HEK293 (cell line): ENCODE measurements around the gene KNOP1.

Source experiments
- GFI1B ChIP-seq: fragments of 450-650 bp; formaldehyde crosslinking; IDR thresholded peaks from 2 replicates; pipeline ENCODE4 v1.5.1; 2016; ENCODE audit warnings: missing biosample characterization, missing genetic modification characterization
- PBX3 ChIP-seq: sonication (generic); formaldehyde crosslinking; IDR thresholded peaks from 2 replicates; pipeline ENCODE4 v1.8.1; 2022; ENCODE audit warnings: mild to moderate bottlenecking, moderate library complexity, missing genetic modification reagents
- PRDM1 ChIP-seq: fragments of 450-650 bp; formaldehyde crosslinking; IDR thresholded peaks from 2 replicates; pipeline ENCODE4; 2016; ENCODE audit warnings: missing biosample characterization, missing genetic modification characterization
- SCRT1 ChIP-seq: fragments of 450-650 bp; formaldehyde crosslinking; IDR thresholded peaks from 2 replicates; pipeline ENCODE4 v1.5.1; 2016; ENCODE audit warnings: missing biosample characterization, missing genetic modification characterization, borderline replicate concordance
- SCRT2 ChIP-seq: fragments of 450-650 bp; formaldehyde crosslinking; IDR thresholded peaks from 2 replicates; pipeline ENCODE4 v1.5.1; 2016; ENCODE audit warnings: missing biosample characterization, missing genetic modification characterization
- ZBTB21 ChIP-seq: fragments of 450-650 bp; formaldehyde crosslinking; IDR thresholded peaks from 2 replicates; pipeline ENCODE4 v1.5.1; 2017; ENCODE audit warnings: missing biosample characterization, missing genetic modification characterization
- ZNF114 ChIP-seq: fragments of 450-650 bp; formaldehyde crosslinking; IDR thresholded peaks from 2 replicates; pipeline ENCODE4 v1.5.0; 2017; ENCODE audit warnings: missing biosample characterization, missing genetic modification characterization
- ZNF146 ChIP-seq: fragments of 450-650 bp; formaldehyde crosslinking; IDR thresholded peaks from 2 replicates; pipeline ENCODE4 v1.5.1; 2016; ENCODE audit warnings: missing biosample characterization, missing genetic modification characterization
- ZNF23 ChIP-seq: fragments of 450-650 bp; formaldehyde crosslinking; IDR thresholded peaks from 2 replicates; pipeline ENCODE4 v1.5.1; 2016; ENCODE audit warnings: missing biosample characterization, missing genetic modification characterization, borderline replicate concordance
- ZNF248 ChIP-seq: fragments of 450-650 bp; formaldehyde crosslinking; IDR thresholded peaks from 2 replicates; pipeline ENCODE4 v1.5.1; 2017; ENCODE audit warnings: missing biosample characterization, missing genetic modification characterization
- ZNF274 ChIP-seq, 2 experiments: fragments of 200-500 bp in 1 of 2; fragments of 450-650 bp in 1 of 2; sonication (Bioruptor generic) in 1 of 2; formaldehyde crosslinking in 1 of 2; IDR thresholded peaks; 2 replicates each; pipeline versions ENCODE4 v1.5.1 to v1.6.1; 2014 to 2016; ENCODE audit warnings: borderline replicate concordance in 1 of 2, inconsistent platforms in 1 of 2, low read length in 1 of 2, missing biosample characterization in 1 of 2, missing genetic modification characterization in 1 of 2
- ZNF354C ChIP-seq: fragments of 450-650 bp; formaldehyde crosslinking; IDR thresholded peaks from 2 replicates; pipeline ENCODE4 v1.5.1; 2016; ENCODE audit warnings: missing biosample characterization, missing genetic modification characterization, low read depth, borderline replicate concordance
- ZNF416 ChIP-seq: fragments of 450-650 bp; formaldehyde crosslinking; IDR thresholded peaks from 2 replicates; pipeline ENCODE4 v1.5.1; 2016; ENCODE audit warnings: missing biosample characterization, missing genetic modification characterization
- ZNF561 ChIP-seq: fragments of 450-650 bp; IDR thresholded peaks from 2 replicates; pipeline ENCODE4 v1.5.1; 2018; ENCODE audit warnings: missing biosample characterization, missing genetic modification characterization, borderline replicate concordance
- ZNF600 ChIP-seq: fragments of 450-650 bp; formaldehyde crosslinking; IDR thresholded peaks from 2 replicates; pipeline ENCODE4 v1.5.1; 2016; ENCODE audit warnings: missing biosample characterization, missing genetic modification characterization
- ZNF658 ChIP-seq: fragments of 450-650 bp; formaldehyde crosslinking; IDR thresholded peaks from 2 replicates; pipeline ENCODE4; 2016; ENCODE audit warnings: missing biosample characterization, missing genetic modification characterization
- ZSCAN30 ChIP-seq: fragments of 450-650 bp; IDR thresholded peaks from 2 replicates; pipeline ENCODE4 v1.5.1; 2018; ENCODE audit warnings: missing biosample characterization, mild to moderate bottlenecking, missing genetic modification characterization, moderate library complexity
- ZXDB ChIP-seq: fragments of 450-650 bp; formaldehyde crosslinking; IDR thresholded peaks from 2 replicates; pipeline ENCODE4 v1.5.1; 2016; ENCODE audit warnings: missing biosample characterization, missing genetic modification characterization
- TF ChIP-seq, protein P1 (sequence below): fragments of 450-650 bp; formaldehyde crosslinking; conservative IDR thresholded peaks from 2 replicates; pipeline ENCODE4 v1.5.1; 2016; ENCODE audit warnings: low read depth, missing biosample characterization, missing genetic modification characterization
- TF ChIP-seq, protein P2 (sequence below): fragments of 450-650 bp; formaldehyde crosslinking; IDR thresholded peaks from 2 replicates; pipeline ENCODE4 v1.5.1; 2017; ENCODE audit warnings: missing biosample characterization, mild to moderate bottlenecking, missing genetic modification characterization, moderate library complexity
- TF ChIP-seq, protein P3 (sequence below): fragments of 450-650 bp; formaldehyde crosslinking; IDR thresholded peaks from 2 replicates; pipeline ENCODE4 v1.5.1; 2016; ENCODE audit warnings: missing biosample characterization, missing genetic modification characterization, low read depth
- TF ChIP-seq, protein P4 (sequence below): fragments of 450-650 bp; formaldehyde crosslinking; conservative IDR thresholded peaks from 2 replicates; pipeline ENCODE4 v1.5.1; 2016; ENCODE audit warnings: low read depth, missing biosample characterization, missing genetic modification characterization
- TF ChIP-seq, protein P5 (sequence below): fragments of 450-650 bp; formaldehyde crosslinking; optimal IDR thresholded peaks from 2 replicates; pipeline ENCODE3; 2016; ENCODE audit warnings: missing biosample characterization, mild to moderate bottlenecking, missing genetic modification characterization

KNOP1 gene

GRCh38 chr16:19717741-19718623, at the start of gene KNOP1, which contains the start of gene IQCK (continued):
- peak; percentile 61 for TF ChIP-seq PBX3
- peak; percentile 84 for TF ChIP-seq ZXDB (tag by site-specific recombination)
- TF ChIP-seq, protein P1, sequence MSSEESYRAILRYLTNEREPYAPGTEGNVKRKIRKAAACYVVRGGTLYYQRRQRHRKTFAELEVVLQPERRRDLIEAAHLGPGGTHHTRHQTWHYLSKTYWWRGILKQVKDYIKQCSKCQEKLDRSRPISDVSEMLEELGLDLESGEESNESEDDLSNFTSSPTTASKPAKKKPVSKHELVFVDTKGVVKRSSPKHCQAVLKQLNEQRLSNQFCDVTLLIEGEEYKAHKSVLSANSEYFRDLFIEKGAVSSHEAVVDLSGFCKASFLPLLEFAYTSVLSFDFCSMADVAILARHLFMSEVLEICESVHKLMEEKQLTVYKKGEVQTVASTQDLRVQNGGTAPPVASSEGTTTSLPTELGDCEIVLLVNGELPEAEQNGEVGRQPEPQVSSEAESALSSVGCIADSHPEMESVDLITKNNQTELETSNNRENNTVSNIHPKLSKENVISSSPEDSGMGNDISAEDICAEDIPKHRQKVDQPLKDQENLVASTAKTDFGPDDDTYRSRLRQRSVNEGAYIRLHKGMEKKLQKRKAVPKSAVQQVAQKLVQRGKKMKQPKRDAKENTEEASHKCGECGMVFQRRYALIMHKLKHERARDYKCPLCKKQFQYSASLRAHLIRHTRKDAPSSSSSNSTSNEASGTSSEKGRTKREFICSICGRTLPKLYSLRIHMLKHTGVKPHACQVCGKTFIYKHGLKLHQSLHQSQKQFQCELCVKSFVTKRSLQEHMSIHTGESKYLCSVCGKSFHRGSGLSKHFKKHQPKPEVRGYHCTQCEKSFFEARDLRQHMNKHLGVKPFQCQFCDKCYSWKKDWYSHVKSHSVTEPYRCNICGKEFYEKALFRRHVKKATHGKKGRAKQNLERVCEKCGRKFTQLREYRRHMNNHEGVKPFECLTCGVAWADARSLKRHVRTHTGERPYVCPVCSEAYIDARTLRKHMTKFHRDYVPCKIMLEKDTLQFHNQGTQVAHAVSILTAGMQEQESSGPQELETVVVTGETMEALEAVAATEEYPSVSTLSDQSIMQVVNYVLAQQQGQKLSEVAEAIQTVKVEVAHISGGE: peak; percentile 97
- TF ChIP-seq ZNF23 (tag by site-specific recombination): no peak
- no peak for TF ChIP-seq ZSCAN30 (tag by site-specific recombination)
- TF ChIP-seq ZNF146 (tag by site-specific recombination): no peak
- no peak for TF ChIP-seq ZNF658 (tag by site-specific recombination)
- TF ChIP-seq, protein P2, sequence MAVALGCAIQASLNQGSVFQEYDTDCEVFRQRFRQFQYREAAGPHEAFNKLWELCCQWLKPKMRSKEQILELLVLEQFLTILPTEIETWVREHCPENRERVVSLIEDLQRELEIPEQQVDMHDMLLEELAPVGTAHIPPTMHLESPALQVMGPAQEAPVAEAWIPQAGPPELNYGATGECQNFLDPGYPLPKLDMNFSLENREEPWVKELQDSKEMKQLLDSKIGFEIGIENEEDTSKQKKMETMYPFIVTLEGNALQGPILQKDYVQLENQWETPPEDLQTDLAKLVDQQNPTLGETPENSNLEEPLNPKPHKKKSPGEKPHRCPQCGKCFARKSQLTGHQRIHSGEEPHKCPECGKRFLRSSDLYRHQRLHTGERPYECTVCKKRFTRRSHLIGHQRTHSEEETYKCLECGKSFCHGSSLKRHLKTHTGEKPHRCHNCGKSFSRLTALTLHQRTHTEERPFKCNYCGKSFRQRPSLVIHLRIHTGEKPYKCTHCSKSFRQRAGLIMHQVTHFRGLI (tag by site-specific recombination): no peak
- peak; percentile 28; the same call in 1 of the 2 replicates for TF ChIP-seq ZBTB21 (tag by site-specific recombination)
- TF ChIP-seq SCRT1 (tag by site-specific recombination): no peak
- TF ChIP-seq, protein P3, sequence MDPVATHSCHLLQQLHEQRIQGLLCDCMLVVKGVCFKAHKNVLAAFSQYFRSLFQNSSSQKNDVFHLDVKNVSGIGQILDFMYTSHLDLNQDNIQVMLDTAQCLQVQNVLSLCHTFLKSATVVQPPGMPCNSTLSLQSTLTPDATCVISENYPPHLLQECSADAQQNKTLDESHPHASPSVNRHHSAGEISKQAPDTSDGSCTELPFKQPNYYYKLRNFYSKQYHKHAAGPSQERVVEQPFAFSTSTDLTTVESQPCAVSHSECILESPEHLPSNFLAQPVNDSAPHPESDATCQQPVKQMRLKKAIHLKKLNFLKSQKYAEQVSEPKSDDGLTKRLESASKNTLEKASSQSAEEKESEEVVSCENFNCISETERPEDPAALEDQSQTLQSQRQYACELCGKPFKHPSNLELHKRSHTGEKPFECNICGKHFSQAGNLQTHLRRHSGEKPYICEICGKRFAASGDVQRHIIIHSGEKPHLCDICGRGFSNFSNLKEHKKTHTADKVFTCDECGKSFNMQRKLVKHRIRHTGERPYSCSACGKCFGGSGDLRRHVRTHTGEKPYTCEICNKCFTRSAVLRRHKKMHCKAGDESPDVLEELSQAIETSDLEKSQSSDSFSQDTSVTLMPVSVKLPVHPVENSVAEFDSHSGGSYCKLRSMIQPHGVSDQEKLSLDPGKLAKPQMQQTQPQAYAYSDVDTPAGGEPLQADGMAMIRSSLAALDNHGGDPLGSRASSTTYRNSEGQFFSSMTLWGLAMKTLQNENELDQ (tag by site-specific recombination): no peak
- TF ChIP-seq SCRT2 (tag by site-specific recombination): peak; percentile 59; the same call in 1 of the 2 replicates
- no peak for TF ChIP-seq ZNF114
- no peak for TF ChIP-seq ZNF416 (tag by site-specific recombination)
- no peak for TF ChIP-seq ZNF274 (IDR thresholded peaks at IDR 0.05; ENCODE audit: low read length)
- TF ChIP-seq ZNF274 (tag by site-specific recombination; IDR thresholded peaks at IDR 0.05; ENCODE audit: borderline replicate concordance): no peak
- 0 out of 2 replicates have a peak, but pooled peaks have one; percentile 23 for TF ChIP-seq ZNF561
- TF ChIP-seq ZNF600: peak; percentile 88
- no peak for TF ChIP-seq ZNF248 (tag by site-specific recombination)
- TF ChIP-seq, protein P4, sequence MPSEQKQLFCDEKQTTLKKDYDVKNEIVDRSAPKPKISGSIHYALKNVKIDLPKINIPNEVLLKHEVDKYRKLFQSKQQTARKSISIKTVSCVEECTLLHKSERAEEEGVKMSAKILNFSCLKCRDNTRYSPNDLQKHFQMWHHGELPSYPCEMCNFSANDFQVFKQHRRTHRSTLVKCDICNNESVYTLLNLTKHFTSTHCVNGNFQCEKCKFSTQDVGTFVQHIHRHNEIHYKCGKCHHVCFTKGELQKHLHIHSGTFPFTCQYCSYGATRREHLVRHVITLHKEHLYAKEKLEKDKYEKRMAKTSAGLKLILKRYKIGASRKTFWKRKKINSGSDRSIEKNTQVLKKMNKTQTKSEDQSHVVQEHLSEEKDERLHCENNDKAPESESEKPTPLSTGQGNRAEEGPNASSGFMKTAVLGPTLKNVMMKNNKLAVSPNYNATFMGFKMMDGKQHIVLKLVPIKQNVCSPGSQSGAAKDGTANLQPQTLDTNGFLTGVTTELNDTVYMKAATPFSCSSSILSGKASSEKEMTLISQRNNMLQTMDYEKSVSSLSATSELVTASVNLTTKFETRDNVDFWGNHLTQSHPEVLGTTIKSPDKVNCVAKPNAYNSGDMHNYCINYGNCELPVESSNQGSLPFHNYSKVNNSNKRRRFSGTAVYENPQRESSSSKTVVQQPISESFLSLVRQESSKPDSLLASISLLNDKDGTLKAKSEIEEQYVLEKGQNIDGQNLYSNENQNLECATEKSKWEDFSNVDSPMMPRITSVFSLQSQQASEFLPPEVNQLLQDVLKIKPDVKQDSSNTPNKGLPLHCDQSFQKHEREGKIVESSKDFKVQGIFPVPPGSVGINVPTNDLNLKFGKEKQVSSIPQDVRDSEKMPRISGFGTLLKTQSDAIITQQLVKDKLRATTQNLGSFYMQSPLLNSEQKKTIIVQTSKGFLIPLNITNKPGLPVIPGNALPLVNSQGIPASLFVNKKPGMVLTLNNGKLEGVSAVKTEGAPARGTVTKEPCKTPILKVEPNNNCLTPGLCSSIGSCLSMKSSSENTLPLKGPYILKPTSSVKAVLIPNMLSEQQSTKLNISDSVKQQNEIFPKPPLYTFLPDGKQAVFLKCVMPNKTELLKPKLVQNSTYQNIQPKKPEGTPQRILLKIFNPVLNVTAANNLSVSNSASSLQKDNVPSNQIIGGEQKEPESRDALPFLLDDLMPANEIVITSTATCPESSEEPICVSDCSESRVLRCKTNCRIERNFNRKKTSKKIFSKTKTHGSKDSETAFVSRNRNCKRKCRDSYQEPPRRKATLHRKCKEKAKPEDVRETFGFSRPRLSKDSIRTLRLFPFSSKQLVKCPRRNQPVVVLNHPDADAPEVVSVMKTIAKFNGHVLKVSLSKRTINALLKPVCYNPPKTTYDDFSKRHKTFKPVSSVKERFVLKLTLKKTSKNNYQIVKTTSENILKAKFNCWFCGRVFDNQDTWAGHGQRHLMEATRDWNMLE (tag by site-specific recombination): peak; percentile 91
- no peak for TF ChIP-seq GFI1B (tag by site-specific recombination)
- TF ChIP-seq ZNF354C (tag by site-specific recombination): no peak
- no peak for TF ChIP-seq PRDM1
- TF ChIP-seq, protein P5, sequence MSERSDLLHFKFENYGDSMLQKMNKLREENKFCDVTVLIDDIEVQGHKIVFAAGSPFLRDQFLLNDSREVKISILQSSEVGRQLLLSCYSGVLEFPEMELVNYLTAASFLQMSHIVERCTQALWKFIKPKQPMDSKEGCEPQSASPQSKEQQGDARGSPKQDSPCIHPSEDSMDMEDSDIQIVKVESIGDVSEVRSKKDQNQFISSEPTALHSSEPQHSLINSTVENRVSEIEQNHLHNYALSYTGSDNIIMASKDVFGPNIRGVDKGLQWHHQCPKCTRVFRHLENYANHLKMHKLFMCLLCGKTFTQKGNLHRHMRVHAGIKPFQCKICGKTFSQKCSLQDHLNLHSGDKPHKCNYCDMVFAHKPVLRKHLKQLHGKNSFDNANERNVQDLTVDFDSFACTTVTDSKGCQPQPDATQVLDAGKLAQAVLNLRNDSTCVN (tag by site-specific recombination): peak; percentile 88
